Measurements from ENCODE around the gene DKK2.

- no peak for TF ChIP-seq TAF1 (IDR thresholded peaks at IDR 0.05; ENCODE audit: low read depth, low read length)
- no peak for TF ChIP-seq POLR2A (IDR thresholded peaks at IDR 0.05; ENCODE audit: low read depth, low read length)
- no peak for TF ChIP-seq POU2F2 (IDR thresholded peaks at IDR 0.05; ENCODE audit: low read depth, low read length)
Measured at GRCh38 chr4:107046261-107046660, 10.1 kb upstream of the DKK2 start.
